Vagina (tissue), 2 donors: Measurements from ENCODE around the gene PXK. TPM values are rescaled to one million over a fixed set of nuclear protein-coding genes. Genes with fewer than 3 reads are reported as not detected.

Experiments used
- DNase-seq, 2 donors: peaks; one replicate each; pipeline ENCODE4 v3.0.0-alpha.2; 2017; ENCODE audit errors: extremely low spot score in 2 of 2
- H3K27ac ChIP-seq: fragments of 200-600 bp; sonication (generic); one replicate; pipeline ENCODE4 v1.5.1; 2019
- H3K27me3 ChIP-seq: fragments of 200-600 bp; sonication (generic); one replicate; pipeline ENCODE4 v1.5.1; 2019
- H3K36me3 ChIP-seq, 2 donors: fragments of 200-600 bp; sonication (generic); one replicate each; pipeline ENCODE4 v1.5.1; 2017 to 2019
- H3K4me1 ChIP-seq: fragments of 200-600 bp; sonication (generic); one replicate; pipeline ENCODE4 v1.5.1; 2019
- H3K4me3 ChIP-seq, 2 donors: fragments of 200-600 bp; sonication (generic); 1 replicate in 1 of 2; 2 replicates in 1 of 2; pipeline ENCODE4 v1.5.1; 2016 to 2019
- H3K9me3 ChIP-seq: fragments of 200-600 bp; sonication (generic); one replicate; pipeline ENCODE4 v1.5.1; 2019
- POLR2A ChIP-seq, 2 donors: fragments of 450-650 bp; IDR thresholded peaks; one replicate each; pipeline ENCODE4 v1.6.1; 2017; ENCODE audit warnings: antibody characterized with exemption in 2 of 2, mild to moderate bottlenecking in 2 of 2, moderate library complexity in 2 of 2
- POLR2AphosphoS5 ChIP-seq, 2 donors: sonication (generic); formaldehyde crosslinking; IDR thresholded peaks; one replicate each; pipeline ENCODE4 v1.9.0; 2017; ENCODE audit warnings: antibody characterized with exemption in 2 of 2, mild to moderate bottlenecking in 2 of 2, low read depth in 1 of 2; ENCODE audit not compliant: insufficient read depth in 1 of 2
- intact Hi-C: fragments of 100-400 bp; cut with DNase I; formaldehyde crosslinking; loops from one replicate; pipeline ENCODE4 v1.15.1; 2023
- total RNA-seq: library from RNA; depleted of rRNA; stranded (reverse); fragments of >200 nt; gene quantifications from one replicate; pipeline ENCODE4 v1.2.3, GENCODE V29; 2016
- TF ChIP-seq, protein P1 (sequence below), 3 experiments: fragments of 450-650 bp in 2 of 3; fragments of 200-600 bp in 1 of 3; sonication (generic) in 1 of 3; IDR thresholded peaks; one replicate each; pipeline ENCODE4 v1.5.1; 2017 to 2019; ENCODE audit warnings: antibody characterized with exemption in 3 of 3, mild to moderate bottlenecking in 2 of 3, moderate library complexity in 2 of 3

PXK gene
- total RNA-seq, 1 donor from 2014 or later = 59.9 TPM

DNA sequence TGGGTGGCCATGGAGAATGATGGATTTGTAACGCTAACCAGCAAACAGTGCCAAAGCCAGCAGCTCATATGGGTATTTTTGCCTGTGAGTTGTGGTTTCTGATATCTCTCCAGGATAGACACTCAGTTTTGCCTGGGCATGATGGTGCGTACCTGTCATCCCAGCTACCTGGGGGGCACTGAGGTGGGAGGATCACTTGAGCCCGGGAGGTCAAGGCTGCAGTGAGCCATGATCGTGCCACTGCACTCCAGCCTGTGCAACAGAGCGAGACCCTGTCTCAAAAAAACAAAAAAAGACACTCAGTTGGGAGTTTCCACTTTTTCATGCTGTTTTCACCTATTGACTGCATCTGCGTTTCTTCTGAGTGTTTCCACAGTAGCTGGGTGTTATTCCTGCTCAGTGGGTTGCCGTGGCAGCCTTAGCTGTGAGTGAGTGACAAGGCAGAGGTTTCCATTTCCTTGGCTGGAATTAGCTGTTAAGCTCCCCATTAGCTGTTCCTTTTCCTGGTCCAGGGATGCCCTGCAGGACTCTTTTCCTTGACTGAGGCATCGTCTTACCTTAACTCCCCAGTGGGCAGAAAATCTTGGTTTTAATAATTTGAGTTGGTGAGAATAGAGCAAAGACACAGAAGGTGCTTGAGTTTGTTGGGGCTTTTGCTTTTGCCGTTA, 40.9 kb upstream of the PXK start:
- intact Hi-C loops = no loop called here
- no peak for TF ChIP-seq POLR2AphosphoS5 (IDR thresholded peaks at IDR 0.05; ENCODE audit: insufficient read depth in 1 of 2, low read depth in 1 of 2)
- TF ChIP-seq, protein P1, sequence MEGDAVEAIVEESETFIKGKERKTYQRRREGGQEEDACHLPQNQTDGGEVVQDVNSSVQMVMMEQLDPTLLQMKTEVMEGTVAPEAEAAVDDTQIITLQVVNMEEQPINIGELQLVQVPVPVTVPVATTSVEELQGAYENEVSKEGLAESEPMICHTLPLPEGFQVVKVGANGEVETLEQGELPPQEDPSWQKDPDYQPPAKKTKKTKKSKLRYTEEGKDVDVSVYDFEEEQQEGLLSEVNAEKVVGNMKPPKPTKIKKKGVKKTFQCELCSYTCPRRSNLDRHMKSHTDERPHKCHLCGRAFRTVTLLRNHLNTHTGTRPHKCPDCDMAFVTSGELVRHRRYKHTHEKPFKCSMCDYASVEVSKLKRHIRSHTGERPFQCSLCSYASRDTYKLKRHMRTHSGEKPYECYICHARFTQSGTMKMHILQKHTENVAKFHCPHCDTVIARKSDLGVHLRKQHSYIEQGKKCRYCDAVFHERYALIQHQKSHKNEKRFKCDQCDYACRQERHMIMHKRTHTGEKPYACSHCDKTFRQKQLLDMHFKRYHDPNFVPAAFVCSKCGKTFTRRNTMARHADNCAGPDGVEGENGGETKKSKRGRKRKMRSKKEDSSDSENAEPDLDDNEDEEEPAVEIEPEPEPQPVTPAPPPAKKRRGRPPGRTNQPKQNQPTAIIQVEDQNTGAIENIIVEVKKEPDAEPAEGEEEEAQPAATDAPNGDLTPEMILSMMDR (IDR thresholded peaks at IDR 0.05) = no peak
- TF ChIP-seq POLR2A (IDR thresholded peaks at IDR 0.05) = no peak
- Histone ChIP-seq H3K36me3 (no peaks in the 10 kb centered on the region), H3K27ac (no peak overlapping the region), H3K4me3 (no peak overlapping the region), H3K9me3 (no peaks in the 10 kb centered on the region), H3K27me3 (no peaks in the 10 kb centered on the region), H3K4me1 (no peaks in the 10 kb centered on the region)
- DNase-seq = no peak

GRCh38 chr3:58292866-58293265, 39.8 kb upstream of the PXK start:
- H3K36me3 ChIP-seq = no peaks in the 10 kb centered on the region
- H3K4me3 ChIP-seq = no peak overlapping the region
- H3K4me1 ChIP-seq = no peaks in the 10 kb centered on the region
- no peaks in the 10 kb centered on the region for H3K27me3 ChIP-seq
- DNase-seq = no peak
- H3K9me3 ChIP-seq = no peaks in the 10 kb centered on the region
- TF ChIP-seq POLR2A (IDR thresholded peaks at IDR 0.05) (no peak), POLR2AphosphoS5 (IDR thresholded peaks at IDR 0.05; ENCODE audit: insufficient read depth in 1 of 2, low read depth in 1 of 2) (no peak)
- TF ChIP-seq, protein P1 (IDR thresholded peaks at IDR 0.05) = no peak
- intact Hi-C loops = no loop called here
- no peak overlapping the region for H3K27ac ChIP-seq

DNA sequence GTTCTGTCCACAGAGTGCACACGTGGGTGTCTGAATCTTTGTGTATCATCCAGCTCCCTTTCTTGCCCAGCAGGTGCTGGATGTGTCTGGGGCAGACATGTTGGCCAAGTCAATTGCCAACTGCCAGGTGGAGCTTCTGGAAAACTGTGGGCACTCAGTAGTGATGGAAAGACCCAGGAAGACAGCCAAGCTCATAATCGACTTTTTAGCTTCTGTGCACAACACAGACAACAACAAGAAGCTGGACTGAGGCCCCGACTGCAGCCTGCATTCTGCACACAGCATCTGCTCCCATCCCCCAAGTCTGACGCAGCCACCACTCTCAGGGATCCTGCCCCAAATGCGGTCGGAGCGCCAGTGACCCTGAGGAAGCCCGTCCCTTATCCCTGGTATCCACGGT, 39.2 kb upstream of the PXK start:
- H3K27me3 ChIP-seq = no peaks in the 10 kb centered on the region
- H3K4me1 ChIP-seq = no peaks in the 10 kb centered on the region
- TF ChIP-seq, protein P1 (IDR thresholded peaks at IDR 0.05) = no peak
- TF ChIP-seq POLR2A (IDR thresholded peaks at IDR 0.05) = no peak
- TF ChIP-seq POLR2AphosphoS5 (IDR thresholded peaks at IDR 0.05; ENCODE audit: insufficient read depth in 1 of 2, low read depth in 1 of 2) = no peak
- no peak for DNase-seq
- no peak overlapping the region for H3K4me3 ChIP-seq
- H3K9me3 ChIP-seq = no peaks in the 10 kb centered on the region
- intact Hi-C loops = no loop called here
- H3K36me3 ChIP-seq = no peaks in the 10 kb centered on the region
- no peak overlapping the region for H3K27ac ChIP-seq

DNA sequence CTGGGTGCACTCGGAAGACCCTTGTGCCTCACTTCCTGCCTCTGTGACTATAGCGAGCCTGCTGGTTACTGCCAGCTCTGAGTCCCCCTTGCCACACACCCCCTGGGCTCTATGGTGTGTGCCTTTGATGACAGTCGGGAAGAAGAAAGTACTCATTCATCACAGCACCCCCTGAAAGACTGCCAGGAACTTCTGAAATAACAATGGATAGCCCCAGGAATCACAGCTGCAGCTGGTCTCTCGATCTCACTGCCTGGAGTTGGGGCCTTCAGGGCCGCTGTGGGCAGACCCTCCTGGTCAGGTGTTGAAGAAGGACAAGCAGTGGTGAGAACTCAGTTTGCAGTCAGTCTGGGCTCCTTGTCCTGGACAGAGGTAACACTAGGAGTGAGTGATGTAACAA, 36.4 kb upstream of the PXK start:
- H3K27ac ChIP-seq = no peak overlapping the region
- DNase-seq = no peak
- TF ChIP-seq, protein P1 (IDR thresholded peaks at IDR 0.05) = no peak
- TF ChIP-seq POLR2AphosphoS5 (IDR thresholded peaks at IDR 0.05; ENCODE audit: insufficient read depth in 1 of 2, low read depth in 1 of 2) (no peak), POLR2A (IDR thresholded peaks at IDR 0.05) (no peak)
- H3K9me3 ChIP-seq = no peaks in the 10 kb centered on the region
- no peaks in the 10 kb centered on the region for H3K36me3 ChIP-seq
- H3K27me3 ChIP-seq = no peaks in the 10 kb centered on the region
- H3K4me3 ChIP-seq = no peak overlapping the region
- H3K4me1 ChIP-seq = no peaks in the 10 kb centered on the region
- intact Hi-C loops = loop anchor here (5.0 kb wide), 1 partner anchor 59 kb away; the partner anchor contains the start of gene ABHD6

GRCh38 chr3:58296843-58297242, 35.8 kb upstream of the PXK start:
- Histone ChIP-seq H3K9me3 (no peaks in the 10 kb centered on the region), H3K4me3 (no peak overlapping the region), H3K27ac (no peak overlapping the region), H3K27me3 (no peaks in the 10 kb centered on the region), H3K36me3 (no peaks in the 10 kb centered on the region), H3K4me1 (no peaks in the 10 kb centered on the region)
- DNase-seq = no peak
- TF ChIP-seq POLR2A (IDR thresholded peaks at IDR 0.05) (no peak), POLR2AphosphoS5 (IDR thresholded peaks at IDR 0.05; ENCODE audit: insufficient read depth in 1 of 2, low read depth in 1 of 2) (no peak)
- TF ChIP-seq, protein P1 (IDR thresholded peaks at IDR 0.05) = no peak
- intact Hi-C loops = loop anchor here (5.0 kb wide), 1 partner anchor 60 kb away; the partner anchor contains the start of gene ABHD6
